HG02798 (cell line): ENCODE results near the gene SCG2.

Experiments used
- ATAC-seq: cut with Tn5 transposase; IDR thresholded peaks from one replicate; pipeline ENCODE4 v1.9.1; 2021; ENCODE audit warnings: mild to moderate bottlenecking; ENCODE audit not compliant: unreplicated experiment, poor library complexity

The SCG2 gene

DNA sequence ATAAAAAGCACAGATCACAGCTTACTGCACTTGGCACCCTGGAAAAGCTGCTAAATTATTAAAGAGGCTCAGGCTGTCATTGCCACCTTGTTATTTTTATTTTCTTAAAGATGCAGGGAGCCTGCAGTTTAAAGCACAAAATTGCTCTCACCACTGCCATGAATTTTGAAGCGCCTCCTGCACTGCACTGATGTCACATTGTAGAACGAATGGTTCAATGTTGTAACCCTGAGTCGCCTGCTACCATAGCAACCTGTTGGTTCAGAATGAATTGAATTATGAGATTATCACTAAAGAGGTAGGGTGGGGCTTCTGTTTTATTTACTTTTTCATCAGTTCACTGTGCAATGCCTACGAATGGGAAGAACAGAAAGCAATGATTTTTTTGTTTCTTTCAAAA is 16.5 kb downstream of the SCG2 start:
- no peak for ATAC-seq

DNA sequence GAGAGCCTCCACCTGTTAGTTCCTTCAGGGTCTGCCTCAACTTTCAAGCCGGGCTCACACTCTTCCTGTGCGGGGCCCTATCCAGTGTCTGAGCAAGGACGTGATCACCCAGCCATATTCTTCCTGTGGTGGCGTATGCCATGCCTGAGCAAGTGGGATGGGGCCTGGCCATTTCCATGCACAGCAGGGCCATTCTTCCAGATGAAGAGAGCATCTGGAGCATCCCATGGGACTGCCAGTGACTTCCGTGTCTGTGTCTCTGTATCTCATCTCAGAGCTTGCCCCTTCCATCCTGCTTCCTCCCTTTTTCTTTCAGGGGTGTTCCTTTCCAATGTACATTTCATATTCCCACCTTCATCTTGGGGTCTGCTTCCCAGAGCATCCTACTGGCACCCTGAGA is 20.2 kb downstream of the SCG2 start:
- no peak for ATAC-seq

DNA sequence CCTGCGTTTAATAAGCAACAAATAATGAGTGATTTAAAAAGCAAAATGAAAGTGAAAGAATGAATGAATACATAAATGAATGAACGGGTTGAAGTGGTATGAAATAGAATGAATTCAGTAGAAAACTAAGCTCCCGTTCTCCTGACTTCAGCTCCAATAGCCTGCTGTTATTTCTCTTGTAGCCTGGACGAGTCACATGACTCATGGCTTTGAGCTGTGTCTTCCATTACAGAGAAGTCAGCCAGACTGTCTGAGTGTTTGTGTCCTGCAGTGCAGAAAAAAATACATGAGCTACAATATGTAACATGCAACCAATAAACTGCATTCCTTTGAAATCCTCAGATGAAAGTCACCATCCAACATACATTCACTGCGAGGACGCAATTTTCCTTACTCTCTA is 21.2 kb downstream of the SCG2 start:
- ATAC-seq, result no peak

DNA sequence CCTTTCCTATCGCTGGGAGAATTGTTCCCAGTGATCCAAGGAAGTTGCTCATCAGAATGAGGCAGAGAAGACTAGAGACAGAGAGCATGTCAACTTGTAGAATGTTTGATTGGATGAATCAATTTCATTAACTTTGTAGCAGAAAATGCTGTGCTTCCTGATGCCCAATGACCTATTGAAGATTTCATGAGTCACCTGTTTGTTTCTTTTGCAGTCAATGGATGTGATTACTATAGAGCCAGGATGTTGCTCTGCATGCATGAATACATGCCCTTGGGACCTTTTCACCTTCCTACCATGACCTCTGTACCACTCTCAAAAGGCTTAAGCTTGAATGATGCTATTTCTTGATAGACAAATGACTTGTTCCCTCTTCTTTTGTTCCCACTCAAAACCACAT is 23.3 kb downstream of the SCG2 start:
- ATAC-seq, result no peak

DNA sequence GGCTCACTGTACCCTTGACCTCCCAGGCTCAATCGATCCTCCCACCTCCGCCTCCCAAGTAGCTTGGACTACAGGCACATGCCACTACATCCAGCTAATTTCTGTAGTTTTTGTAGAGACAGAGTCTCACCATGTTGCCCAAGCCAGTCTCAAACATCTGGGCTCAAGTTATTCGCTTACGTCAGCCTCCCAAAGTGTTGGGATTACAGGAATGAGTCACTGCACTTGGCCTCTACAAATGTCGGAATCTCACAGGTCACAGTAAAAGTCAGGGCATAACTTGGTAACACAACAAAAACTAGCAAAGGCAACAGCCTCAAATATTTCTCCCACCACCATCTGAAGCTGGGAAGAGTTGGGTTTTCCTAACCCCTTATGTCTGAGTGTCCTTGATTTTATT is 25.3 kb downstream of the SCG2 start:
- ATAC-seq, result no peak

DNA sequence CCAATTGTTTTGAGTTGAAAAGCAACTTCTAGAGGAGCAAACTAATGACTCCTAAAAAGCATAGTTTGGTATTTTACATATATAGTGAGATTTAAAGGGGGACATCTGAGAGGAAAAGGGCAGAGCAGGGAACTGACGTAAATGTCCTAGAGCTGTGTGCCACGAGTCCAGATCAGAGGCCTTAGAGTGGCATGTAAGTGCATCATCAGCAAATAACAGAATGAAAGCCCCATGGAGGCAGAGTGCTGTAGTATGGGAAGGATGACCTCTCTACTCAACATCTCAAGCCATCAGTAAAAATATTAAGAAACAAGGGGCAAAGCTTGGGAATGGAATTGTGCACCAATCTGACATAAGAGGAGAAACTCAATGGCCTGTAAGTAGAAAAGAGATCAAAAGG is 31.4 kb downstream of the SCG2 start:
- ATAC-seq, result no peak

DNA sequence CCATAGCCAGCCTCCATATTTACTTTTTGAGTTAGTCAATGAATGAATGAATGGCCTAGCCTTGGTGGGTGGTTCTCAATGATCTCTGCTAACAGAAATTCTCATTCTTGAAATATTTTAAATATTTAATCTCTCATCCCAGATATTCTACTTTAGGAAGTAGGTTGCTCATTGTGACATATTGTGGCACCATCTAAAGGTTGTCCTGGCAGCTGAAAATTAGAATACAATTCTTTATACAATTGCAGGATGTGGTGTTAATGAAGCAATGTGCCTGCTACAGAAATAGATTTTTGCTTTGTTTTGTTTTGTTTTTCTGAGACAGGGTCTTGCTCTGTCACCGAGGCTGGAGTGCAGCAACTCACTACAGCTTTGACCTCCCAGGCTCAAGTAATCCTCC is 35.8 kb downstream of the SCG2 start:
- no peak for ATAC-seq

DNA sequence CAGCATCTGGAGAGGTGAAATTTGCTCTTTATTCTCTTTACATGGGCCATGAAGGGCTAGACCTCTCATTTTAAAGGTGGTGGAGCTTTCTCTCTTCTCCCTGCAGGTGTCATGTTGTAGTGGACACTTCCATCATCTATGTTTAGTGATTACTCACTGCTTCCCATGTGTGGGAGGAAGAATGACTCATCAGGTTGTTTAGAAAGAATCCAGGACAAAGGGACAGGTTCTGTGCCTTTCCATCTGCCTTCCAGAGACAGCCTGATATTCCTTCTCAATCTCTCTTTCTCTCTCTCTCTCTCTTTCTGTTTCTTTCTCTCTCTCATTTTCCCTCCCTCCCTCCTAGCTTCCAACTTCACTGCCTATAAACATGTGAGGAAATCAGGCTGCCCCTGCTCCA is 38.7 kb downstream of the SCG2 start:
- ATAC-seq, result no peak

DNA sequence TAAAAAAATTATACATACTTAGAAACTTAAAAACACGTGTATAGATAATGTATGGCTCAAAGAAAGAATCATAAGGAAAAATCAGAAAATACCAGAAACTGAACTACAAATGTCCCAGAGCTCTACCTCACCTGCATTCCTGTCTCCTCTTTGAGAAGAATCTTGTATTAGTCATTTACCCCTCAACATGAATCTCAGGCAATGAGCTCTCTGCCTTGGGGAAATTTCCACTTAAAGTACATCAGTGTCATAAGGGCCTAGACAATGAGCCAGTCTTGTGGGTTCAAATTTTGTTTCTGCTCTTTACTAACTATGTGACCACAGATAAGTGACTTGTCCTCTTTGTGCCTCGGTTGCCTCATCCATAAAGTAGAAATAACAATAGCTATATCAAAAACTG is 40.1 kb downstream of the SCG2 start:
- ATAC-seq, result no peak

DNA sequence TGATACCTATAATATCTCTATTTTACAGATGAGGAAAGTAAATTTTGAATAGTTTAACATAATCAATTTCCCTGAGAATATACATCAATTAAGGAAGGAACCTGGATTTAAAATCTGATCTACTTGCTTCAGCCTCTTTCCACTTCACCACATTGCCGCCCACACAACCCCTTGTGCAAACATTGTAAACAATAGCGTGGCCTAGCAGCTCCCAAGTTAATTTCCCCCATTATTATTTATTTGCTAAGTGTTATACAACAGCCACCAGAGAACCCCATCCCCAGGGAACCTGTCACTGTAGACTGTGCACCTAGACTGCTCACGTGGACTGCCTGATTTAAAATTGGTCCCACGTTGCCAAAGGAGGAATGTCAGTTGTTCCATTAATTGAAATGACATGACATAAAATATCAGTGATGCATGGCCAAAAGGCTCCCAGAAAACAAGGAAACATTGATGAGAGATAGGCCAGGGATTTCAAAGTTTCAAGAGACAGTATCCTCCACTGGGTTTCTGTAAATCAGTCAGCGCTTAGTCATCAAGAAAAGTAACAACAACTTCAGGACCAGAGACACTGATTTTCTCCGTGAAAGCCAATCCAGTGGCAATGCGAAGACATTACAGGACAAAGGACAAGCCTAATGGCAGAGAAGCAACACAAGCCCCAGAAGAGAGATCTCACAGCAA is 41.3 kb downstream of the SCG2 start:
- ATAC-seq, result no peak

DNA sequence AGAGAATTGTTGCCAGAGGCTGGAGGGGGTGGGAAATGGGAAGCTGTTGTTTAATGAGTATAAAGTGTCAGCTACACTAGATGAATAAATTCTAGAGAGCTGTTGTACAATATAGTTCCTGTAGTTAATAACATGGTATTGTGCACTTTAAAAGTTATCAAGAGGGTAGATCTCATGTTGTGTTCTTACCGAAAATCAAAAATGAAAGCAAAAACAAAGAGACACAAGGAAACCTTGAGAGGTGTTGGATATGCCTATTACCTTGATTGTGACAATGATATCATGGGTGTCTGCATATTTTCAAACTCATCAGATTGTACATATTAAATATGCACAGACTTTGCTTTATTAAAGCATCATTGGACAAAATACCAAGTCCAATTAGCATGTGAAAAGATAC is 43.2 kb downstream of the SCG2 start:
- ATAC-seq, result no peak

DNA sequence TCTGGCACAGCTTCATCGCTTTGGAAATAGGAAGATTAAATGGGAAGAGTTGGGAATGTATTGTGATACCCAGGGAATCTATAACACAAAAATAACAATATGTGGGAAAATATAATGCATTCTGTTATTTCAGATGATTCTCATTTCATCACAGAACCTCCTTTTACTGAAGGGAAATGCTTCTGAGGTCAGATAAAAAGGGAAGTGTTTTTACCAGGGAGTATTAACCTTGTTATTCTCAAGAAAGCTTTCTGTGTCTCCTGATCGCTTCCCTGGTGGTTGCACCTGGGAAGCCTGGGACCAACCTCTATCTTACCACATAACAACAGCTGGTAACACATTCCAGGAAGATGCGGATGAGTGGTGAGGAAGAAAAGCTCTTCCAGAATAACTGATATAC is 47.2 kb downstream of the SCG2 start:
- no peak for ATAC-seq

DNA sequence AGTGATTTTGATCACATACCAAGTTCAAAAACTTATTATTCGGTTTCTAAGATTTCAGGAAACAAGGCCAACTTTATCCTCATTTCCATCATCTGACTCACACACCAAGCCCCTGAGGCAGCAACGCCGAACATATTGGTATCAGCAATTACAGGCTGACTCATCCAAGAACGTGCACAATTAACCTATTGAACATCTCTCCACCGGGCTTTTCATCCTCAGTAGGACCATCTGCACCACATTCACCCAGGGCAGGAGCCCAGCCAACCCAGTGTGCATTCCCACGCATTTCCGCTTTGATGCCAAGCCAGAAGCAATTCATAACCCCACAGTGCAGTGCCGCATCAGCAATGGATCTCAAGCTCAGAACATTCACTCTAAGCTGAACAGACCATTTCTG is 52.9 kb downstream of the SCG2 start:
- no peak for ATAC-seq

DNA sequence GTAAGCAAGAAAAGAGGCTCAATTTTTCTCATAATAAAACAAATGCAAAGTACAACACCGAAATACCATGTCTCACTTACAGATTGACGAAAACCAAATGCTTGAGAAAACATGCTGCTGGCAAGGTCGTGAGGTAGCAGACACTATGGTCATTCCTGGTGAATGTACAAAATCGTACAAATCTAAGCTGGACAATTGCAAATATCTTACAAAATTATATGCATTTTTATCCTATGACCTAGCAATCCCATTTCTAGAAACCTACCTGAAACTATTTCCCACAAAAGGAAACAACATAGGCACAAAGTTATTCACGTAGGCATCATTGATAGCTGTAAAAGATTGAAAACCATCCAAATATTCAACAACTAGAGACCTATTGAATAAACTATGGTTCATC is 54.0 kb downstream of the SCG2 start:
- ATAC-seq, result no peak
